NCI-H526 treated with DMSO at 0.1 percent for 48 hours (cell line): ENCODE results near the gene DISP1.
"Not testable (repeated sequence)": the region's sequence is repeated elsewhere in the genome, so short reads cannot be mapped to it uniquely, and the experiment has no call there.

ENCODE experiments used
- DNase-seq: peaks from one replicate; lab custom pipeline; 2025; lab: John Stamatoyannopoulos, UW

The DISP1 gene

DNA sequence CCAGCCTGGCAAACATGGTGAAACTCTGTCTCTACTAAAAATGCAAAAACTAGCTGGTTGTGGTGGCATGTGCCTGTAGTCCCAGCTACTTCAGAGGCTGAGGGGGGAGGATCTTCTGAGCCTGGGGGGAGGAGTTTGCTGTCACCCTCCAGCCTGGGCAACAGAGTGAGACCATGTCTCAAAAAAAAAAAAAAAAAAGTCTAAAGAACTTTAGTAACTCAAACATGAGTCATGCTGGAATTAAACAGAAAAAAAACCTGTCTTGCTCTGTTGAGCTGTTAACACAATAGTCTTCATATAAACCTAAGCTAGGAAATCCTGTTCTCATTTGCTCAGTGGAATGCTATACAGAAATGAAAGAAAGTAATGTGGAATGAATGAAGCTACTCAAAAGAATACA, 16.7 kb upstream of the DISP1 start:
- DNase-seq, result no peak

GRCh38 chr1:222798975-222799374, 15.9 kb upstream of the DISP1 start:
- DNase-seq, result no peak

DNA sequence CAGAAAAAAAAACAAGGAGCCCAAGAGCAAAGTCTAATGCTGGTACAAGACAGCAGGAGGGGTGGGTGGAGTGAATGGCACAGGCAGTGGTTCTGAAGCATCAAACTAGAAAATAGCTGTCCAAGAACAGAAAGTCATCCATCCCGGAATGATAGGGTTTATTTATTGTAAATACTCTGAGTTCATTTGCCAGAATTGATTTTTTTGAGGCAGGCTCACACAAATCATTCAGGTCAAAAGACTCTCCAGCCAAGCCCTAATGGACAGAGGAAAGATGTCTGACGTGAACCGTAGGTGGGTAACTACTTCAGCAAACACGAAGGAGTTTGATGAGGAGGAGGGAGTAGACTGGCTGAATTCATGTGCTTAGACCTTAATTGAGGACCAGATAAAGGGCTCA, 13.8 kb upstream of the DISP1 start:
- DNase-seq, result no peak

DNA sequence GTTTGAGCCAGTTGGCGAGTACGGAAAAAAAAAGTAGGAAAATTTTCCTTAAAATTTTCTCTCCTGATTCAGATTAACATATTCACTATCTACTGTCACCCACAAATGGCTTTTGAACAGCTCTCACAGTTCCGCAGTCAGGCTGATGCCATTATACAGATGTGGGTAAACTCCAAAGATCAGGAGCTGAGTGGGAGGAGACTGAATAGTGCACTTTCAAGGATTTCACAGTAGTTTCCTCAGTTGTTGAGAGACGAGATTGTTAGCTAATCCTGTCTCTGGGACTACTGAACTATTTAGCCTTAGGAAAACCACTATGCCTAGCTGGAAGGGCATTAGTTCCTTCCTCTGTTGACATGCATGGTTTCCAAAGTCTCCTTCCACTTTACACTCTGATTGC, 3.2 kb upstream of the DISP1 start:
- no peak for DNase-seq

DNA sequence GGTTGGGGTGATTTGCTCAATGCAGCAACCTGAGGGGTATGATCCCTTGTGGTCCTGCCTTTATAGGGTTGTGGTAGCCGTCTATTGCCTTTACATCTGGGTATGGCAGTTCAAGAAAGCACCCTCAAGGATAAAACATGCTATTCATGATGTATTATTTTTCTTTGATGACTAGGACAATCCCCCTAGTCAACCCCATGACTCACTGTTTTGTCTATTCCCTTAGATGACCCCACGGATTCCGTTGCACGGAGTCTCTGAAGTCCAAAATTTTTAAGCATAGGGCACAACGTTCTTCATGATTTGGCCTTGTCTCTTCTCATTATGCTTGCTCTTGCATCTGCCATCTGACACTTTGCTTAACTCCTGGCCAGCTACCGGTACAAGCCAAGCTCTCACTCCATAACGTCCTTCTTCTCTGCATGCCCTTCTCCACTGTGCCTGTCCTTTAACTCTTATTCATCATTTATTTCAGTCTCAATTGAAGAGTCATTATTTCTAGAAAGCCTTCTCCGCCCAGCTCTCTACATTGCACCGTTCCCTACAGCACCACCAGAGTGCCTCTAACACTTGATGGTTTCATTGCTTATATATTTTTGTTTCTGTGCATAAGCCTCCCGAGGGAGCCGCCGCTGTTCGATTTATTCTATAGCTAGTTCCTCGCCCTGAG, 838 bp upstream of the DISP1 start:
- DNase-seq, result no peak

- DNase-seq, result no peak
These were observed 564 bp downstream of the DISP1 start for GRCh38 chr1:222815440-222815765.

DNA sequence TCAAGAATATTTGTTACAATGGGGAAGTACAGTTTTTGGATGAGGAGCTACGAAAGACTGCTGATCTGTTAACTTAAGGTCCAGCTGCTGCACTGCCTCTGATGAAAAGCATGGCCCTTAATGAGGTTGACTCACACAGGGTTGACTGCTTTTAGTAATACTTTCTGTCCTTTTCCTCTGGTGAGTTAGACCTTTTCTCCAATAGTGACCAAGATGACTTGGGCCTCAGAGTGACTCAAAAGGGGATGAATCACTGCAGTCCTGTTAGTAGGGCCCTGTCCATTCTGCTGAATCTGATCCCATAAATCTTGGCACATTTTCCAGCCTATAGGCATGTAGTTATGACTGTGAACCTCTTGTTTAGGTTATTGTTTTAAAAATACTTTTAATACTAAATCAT, 2.7 kb downstream of the DISP1 start:
- DNase-seq, result no peak

DNA sequence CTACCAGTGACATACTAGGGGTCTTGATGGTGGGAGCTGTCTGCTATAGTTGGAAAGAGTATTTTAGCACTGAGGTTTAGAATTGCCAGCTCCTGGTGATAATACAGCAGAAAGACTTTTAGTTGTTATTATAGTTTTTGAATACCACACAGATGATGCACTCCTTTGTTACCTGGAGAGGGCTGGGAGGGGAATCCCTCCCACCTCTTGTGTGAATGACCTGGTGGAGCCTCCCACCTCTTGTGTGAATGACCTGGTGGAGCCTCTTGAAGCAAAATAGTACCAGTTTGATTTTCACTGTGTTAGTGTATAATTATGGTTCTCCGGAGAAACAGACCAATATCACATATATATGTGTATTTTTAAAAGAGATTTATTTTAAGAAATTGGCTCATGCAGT, 3.3 kb downstream of the DISP1 start:
- no peak for DNase-seq

GRCh38 chr1:222820171-222820712, 5.4 kb downstream of the DISP1 start:
- no peak for DNase-seq

- DNase-seq, result no peak
These were observed 6.4 kb downstream of the DISP1 start for GRCh38 chr1:222821239-222821638.

DNA sequence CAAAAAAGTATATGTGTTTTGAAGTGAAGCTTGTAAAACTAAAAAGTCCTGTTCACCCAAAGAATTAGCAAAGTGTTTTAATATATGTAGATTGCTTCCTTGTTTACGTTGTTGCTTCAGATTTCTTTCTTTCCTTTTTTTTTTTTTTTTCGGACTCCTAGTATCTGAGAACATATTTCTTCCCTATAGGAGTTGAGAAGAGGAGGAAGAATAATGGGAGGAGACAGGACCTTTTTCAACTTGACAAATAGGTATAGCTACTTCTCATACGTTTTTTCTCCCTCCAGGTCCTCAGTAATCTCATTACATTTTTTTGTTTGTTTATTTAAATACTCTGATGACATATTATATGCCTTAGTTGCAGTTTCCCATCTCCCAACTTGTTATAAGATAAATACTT, 8.9 kb downstream of the DISP1 start:
- peak; percentile 27 for DNase-seq

- DNase-seq, result no peak
These were observed 9.8 kb downstream of the DISP1 start for GRCh38 chr1:222824641-222825040.

DNA sequence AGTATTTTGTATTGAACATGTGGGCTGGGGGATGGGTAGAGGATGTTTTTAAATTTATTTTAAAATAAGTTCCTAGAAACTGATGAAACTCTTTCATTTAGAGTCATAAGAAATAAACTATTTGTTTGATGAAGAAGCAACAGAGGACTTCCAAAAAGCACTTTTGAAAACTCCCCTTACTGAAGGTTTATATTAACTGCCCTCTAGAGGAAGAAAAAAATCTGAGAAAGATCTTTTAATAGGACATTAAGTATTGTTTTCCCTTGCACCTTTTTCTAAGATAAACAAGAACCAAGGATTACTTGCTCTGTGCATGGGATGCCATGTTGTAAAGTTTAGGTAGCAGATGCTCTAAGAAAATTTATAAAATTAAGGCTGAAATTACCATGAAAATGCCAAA, 14.1 kb downstream of the DISP1 start:
- no peak for DNase-seq

DNA sequence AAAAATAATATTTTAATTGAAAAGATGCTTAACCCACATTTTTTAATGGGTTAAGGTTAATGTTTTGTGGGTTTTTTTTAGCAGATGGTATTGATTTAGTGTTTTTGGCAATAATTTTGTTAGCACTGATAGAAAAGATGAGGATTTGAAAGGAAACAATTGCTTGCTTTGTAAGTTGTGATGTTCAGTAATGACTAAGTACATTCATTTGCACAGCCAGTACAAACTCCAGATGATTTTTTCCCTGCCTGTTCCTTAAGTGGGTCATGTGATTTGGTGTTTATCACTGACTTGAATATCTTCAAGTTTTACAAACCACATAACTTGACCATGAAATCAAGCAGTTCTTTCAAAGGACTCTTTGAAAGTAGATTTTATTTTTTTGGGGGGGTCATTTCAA, 15.0 kb downstream of the DISP1 start:
- DNase-seq, result no peak

GRCh38 chr1:222833356-222833876, 18.6 kb downstream of the DISP1 start:
- DNase-seq, result no peak

- no peak for DNase-seq
These were observed 28.9 kb downstream of the DISP1 start for GRCh38 chr1:222843469-222844410.

DNA sequence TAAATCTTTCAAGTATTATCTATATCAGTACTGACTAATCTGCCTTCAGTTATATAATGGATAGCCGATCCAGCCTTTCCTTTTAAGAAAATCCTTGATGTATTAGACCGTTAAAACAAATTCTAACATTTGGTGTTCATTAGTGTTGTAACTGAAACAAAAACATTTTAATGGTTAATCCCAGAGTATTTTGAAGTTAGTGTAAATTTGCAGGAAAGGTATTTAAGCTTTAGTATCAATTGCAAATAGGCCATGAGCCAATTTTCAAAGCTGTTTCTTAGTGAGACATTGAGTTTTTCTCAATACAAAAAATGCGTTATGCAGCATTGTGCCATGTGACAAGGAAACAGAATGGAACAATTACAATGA, 29.6 kb downstream of the DISP1 start:
- DNase-seq, result no peak

DNA sequence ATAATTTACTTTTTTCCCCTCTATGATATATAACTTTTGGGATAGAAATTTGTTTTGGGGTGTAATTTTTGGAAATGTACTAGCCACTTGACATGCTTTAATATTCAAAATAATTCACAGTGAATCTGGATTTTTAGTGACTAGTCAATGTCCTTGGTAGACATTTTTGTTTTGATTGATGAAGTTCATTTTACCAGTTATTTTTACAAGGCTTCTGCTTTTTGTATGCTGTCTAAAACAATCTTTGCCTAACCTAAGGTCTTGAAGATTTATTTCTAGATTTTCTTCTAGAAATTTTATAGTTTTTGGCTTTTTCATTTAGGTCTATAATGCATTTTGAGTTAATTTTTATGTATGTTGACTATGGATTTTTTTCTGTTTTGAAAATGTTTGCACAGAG, 30.9 kb downstream of the DISP1 start:
- no peak for DNase-seq

GRCh38 chr1:222850550-222850949, 35.7 kb downstream of the DISP1 start:
- DNase-seq, result not testable (repeated sequence)

DNA sequence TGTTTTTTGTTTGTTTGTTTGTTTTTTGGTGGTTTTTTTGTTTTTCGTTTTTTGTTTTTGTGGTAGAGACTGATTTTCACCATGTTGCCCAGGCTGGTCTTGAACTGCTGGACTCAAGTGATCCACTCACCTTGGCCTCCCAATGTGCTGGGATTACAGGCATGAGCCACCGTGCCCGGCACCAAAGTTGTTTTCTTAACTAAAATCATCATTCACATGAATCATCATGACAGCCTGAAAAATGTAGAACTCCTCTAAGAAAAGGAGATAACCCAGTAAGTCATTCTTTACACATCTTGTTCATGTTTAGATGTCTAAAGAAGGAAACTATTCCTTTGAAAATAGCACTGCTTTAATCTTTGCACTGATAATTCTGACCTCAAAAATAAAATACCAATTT, 37.5 kb downstream of the DISP1 start:
- no peak for DNase-seq

DNA sequence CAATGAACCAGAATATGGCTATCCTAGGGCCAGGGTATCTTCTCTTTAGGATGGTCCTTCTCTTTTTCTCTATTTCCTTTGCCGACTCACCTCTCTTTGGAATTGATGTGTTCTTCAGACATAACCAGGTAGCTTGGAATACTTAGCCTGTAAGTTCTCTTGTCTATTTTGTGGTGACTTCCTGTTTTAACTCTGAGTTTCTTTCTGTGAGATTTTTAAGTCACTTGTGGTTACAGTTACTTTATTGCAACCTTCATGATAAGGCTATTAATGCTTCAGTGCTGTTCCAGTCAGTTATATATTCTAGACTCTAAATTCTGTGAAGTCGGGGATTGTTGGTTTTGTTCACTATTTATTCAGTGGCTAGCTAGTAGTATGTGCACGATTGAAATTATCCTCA, 46.2 kb downstream of the DISP1 start:
- no peak for DNase-seq
